Caki2 (cell line): Measurements from ENCODE around the gene CENPVL3. TPM values are rescaled to one million over a fixed set of nuclear protein-coding genes. Genes with fewer than 3 reads are reported as not detected.
A peak's percentile ranks its signal among the peaks of the same experiment; 100 is the strongest.
"Not testable (repeated sequence)": the region's sequence is repeated elsewhere in the genome, so short reads cannot be mapped to it uniquely, and the experiment has no call there.

Experiments used
- DNase-seq: peaks from one replicate; pipeline ENCODE4 v3.0.0-alpha.2; 2015; ENCODE audit warnings: low read depth
- in situ Hi-C: cut with HindIII; loops from 2 replicates; pipeline ENCODE4 v1.10.0; 2016; ENCODE audit warnings: low sequenced_read_pairs, low pct_unique_long_range_greater_than_20kb, mixed read lengths
- total RNA-seq: library from RNA; depleted of rRNA; stranded (reverse); fragments of >200 nt; shearing (Covaris generic); gene quantifications from 2 replicates; pipeline ENCODE4 v1.2.3, GENCODE V29; 2014; ENCODE audit warnings: low replicate concordance; rRNA removed

The CENPVL3 gene
- not detected in 2 replicates for total RNA-seq

- DNase-seq, in situ Hi-C loops: not testable (repeated sequence)
These were observed at the start of gene CENPVL3 for GRCh38 chrX:51618241-51619155. Gene CENPVL3, minus strand, starts transcription at chrX:51618912. Its CDS starts 39 bp downstream, at chrX:51618873.

DNA sequence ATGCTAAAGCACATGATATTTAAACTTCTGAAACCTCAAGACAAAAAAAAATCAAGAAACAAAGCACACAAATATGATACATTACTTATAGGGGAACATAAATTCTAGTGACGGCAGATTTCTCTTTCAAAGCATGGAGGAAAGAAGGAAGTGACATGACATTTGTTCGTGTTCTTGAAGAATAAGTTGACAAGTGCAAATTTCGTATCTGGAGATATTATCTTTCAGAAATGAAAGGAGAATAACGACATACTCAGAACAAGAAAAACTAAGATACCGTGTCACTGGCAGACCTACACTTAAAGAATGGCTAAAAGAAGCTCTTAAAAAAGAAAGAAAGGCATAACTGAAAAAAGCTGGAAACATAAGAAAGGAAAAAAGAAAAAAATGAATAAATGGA, 47.3 kb upstream of the CENPVL3 start:
- DNase-seq: no peak

DNA sequence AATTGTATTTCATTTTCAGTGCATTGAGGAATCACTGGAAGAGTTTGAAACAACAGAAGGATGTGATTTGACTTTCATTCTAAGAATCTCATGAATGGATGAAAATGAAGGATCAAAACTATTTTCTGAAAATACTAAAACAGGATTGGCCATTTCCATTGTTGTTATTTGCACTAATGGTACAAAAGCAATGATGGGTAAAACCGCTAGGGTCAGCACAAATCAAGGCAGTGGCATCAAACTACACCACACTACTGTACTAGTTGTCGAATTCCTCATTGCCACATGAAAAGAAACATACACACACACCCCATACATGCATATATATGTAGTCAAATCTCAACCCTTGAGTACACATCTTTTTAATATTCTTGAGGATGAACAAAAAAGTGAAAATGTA, 24.7 kb upstream of the CENPVL3 start:
- no peak for DNase-seq
- in situ Hi-C loops: no loop called here

More for the DNA sequence above, 47.3 kb upstream of the CENPVL3 start:
- in situ Hi-C loops: no loop called here

DNA sequence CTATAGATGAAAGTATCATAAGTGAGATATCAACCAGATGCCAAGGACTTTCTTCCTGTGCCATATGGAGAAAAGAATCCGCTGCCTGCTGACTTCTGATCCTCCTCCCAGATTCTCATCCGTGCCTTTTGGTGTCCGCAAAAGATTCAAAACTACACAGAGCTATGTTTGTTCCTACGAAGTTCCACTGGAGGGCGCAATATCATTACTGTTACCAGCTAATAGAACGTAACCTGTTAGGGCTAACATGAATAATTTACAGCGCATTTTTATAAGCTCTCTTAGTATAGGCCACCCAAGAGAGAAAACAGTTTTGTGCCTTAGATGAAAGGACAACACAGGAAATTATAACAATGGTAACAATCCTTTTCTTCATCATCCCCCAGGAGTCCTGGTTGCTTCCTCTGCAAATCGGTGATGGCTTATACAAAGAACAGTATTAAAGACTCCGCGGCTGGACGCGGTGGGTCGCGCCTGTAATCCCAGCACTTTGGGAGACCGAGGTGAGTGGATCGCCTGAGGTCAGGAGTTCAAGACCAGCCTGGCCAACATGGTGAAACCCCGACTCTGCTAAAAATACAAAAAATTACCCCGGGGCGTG, 22.8 kb upstream of the CENPVL3 start:
- in situ Hi-C loops: no loop called here

GRCh38 chrX:51636511-51636910, 17.8 kb upstream of the CENPVL3 start:
- DNase-seq, in situ Hi-C loops: not testable (repeated sequence)

More for the DNA sequence above, 22.8 kb upstream of the CENPVL3 start:
- peak; percentile 3 for DNase-seq

DNA sequence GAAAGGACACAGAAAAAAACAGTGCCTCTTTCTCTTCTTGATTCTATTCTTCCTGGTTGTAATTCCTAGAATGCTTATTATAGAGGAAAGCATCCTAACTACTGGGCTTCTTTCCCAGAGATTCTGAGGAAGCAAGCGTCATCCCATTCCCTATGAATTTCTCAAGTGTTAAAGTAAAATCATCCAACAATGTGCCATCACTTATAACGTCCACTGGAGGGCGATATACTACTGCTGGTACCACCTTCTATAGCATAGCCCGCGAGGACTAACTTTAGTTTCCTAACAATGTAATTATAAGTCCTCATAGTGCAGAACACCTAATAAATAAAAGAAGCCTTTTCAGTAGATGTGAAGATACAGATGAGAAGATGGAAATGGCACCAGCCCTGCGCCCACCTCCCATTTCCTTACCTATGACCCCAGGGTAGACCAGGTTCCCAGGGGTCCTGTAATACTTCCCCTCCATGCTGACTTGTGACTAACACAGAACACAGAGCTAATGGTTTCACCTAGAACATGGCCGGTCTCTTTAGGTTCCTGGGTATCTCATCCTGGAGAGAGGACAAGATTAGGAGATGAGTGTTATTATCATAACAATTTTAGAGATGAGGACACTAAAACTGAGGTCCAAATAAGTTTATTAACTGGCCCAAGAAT, 4.2 kb downstream of the CENPVL3 start:
- peak; percentile 1 for DNase-seq
- in situ Hi-C loops: no loop called here

GRCh38 chrX:51608766-51609165, 9.9 kb downstream of the CENPVL3 start:
- DNase-seq: no peak
- in situ Hi-C loops: no loop called here

GRCh38 chrX:51608126-51608525, 10.6 kb downstream of the CENPVL3 start:
- in situ Hi-C loops: no loop called here
- no peak for DNase-seq

GRCh38 chrX:51606446-51606845, 12.3 kb downstream of the CENPVL3 start:
- DNase-seq: no peak
- in situ Hi-C loops: no loop called here

DNA sequence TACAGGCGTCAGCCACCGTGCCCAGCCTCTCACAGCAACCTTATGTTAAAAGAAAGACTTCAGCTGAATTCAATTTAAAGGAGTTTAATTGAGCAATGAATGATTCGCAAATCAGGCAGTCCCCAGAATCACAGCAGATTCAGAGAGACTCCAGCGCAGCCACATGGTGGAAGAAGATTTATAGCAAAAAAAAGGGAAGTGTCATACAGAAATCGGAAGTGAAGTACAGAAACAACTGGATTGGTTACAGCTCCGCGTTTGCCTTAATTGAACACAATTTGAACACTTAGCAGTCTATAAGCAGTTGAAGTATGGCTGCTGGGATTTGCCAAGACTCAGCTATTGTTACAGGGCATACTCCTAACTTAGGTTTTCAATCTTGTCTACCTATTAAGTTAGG, 19.8 kb downstream of the CENPVL3 start:
- DNase-seq: no peak

DNA sequence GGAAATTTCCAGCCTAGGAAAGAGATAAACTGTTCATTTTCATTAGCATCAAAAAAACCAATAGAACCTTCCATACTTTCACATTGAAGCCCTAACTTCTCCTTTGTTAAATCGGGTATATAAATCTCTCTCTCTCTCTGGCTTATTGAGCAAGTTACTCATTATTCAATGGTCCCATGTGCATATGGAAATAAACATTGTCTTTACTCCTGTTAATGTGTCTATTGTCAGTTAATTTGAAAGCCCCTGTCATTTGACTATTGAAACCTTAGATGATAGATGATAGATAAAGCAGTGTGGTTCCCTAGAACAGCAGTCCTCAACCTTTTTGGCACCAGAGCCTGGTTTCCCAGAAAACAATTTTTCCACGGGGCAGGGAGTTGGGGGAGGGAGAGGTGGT, 46.8 kb downstream of the CENPVL3 start:
- in situ Hi-C loops: no loop called here
- DNase-seq: no peak

More for the DNA sequence above, 19.8 kb downstream of the CENPVL3 start:
- in situ Hi-C loops: no loop called here

DNA sequence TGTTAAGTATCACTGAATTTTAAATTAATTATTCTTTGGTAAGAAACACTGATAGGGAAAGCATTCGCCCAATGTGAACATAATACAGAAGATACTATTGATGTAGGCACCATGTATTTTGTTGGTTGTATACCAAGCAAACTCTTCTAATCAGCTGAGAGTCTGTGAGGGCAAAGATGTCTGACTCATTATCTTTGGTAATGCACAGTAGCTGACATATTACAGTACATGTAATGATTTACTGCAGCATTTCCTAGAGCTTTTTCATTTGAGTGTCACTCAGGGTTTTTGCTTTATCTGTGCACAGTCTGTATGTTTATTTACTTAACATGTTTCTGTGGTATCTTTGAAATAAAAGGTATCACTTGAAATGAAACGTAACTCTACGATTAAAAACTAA, 49.2 kb downstream of the CENPVL3 start:
- in situ Hi-C loops: no loop called here
- no peak for DNase-seq

- DNase-seq: no peak
- in situ Hi-C loops: no loop called here
These were observed 50.1 kb downstream of the CENPVL3 start for GRCh38 chrX:51568586-51568985.

Other genes with a start within 250 kb of the CENPVL3 start
- gene NUDT11, start 122.3 kb downstream of the CENPVL3 start, total RNA-seq: 10.9 and 17.6 TPM in 2 replicates
- not detected in 2 replicates for gene CENPVL2, start 63.9 kb upstream of the CENPVL3 start, total RNA-seq
- not detected in 2 replicates for gene CENPVL1, start 91.6 kb upstream of the CENPVL3 start, total RNA-seq
- gene GSPT2, start 124.5 kb upstream of the CENPVL3 start, total RNA-seq: 0.29 and 2.6 TPM in 2 replicates